Measurements from ENCODE around the gene SLC29A1. TPM values are rescaled to one million over a fixed set of nuclear protein-coding genes. Genes with fewer than 3 reads are reported as not detected.

The SLC29A1 gene
- total and polyA plus RNA-seq, 2 of the 8 experiments (the other 6 are each of a cell fraction or from before 2014, with no cell fraction given): 187 to 558 TPM

- TF ChIP-seq RBBP5 (IDR thresholded peaks at IDR 0.05; ENCODE audit: borderline replicate concordance, low read depth, low read length): no peak
- TF ChIP-seq CBX8 (IDR thresholded peaks at IDR 0.05; ENCODE audit: borderline replicate concordance, low read depth, low read length): no peak
- TF ChIP-seq SIRT6 (IDR thresholded peaks at IDR 0.05; ENCODE audit: low read length): no peak
- TF ChIP-seq BACH1 (IDR thresholded peaks at IDR 0.05; ENCODE audit: low read length): no peak
- no peak for TF ChIP-seq KDM4A (IDR thresholded peaks at IDR 0.05; ENCODE audit: low read depth, low read length, severe bottlenecking)
- TF ChIP-seq RNF2 (IDR thresholded peaks at IDR 0.05; ENCODE audit: borderline replicate concordance, low read depth, low read length, missing control alignments, poor library complexity, severe bottlenecking): no peak
These were observed 45.5 kb upstream of the SLC29A1 start (continued) for GRCh38 chr6:44177691-44178423.
